Esophagus muscularis mucosa (tissue), 4 donors: Measurements from ENCODE around the gene RTBDN.

Experiments
- CTCF ChIP-seq, 3 experiments: fragments of 200-600 bp in 2 of 3; fragments of 450-650 bp in 1 of 3; sonication (generic) in 2 of 3; IDR thresholded peaks; one replicate each; pipeline ENCODE4 v1.5.1; 2017 to 2019; ENCODE audit warnings: antibody characterized with exemption in 3 of 3, mild to moderate bottlenecking in 2 of 3, moderate library complexity in 1 of 3
- EP300 ChIP-seq: sonication (generic); formaldehyde crosslinking; IDR thresholded peaks from one replicate; pipeline ENCODE4 v1.6.1; 2017; ENCODE audit warnings: antibody characterized with exemption
- POLR2A ChIP-seq: fragments of 450-650 bp; IDR thresholded peaks from one replicate; pipeline ENCODE4 v1.6.1; 2017; ENCODE audit warnings: antibody characterized with exemption, moderate library complexity, mild to moderate bottlenecking, low read depth

- no peak for TF ChIP-seq CTCF (IDR thresholded peaks at IDR 0.05)
- TF ChIP-seq EP300, result no peak
- no peak for TF ChIP-seq POLR2A
Measured at GRCh38 chr19:12794971-12795381, 39.4 kb downstream of the RTBDN start.
